HG03175 (cell line): Measurements from ENCODE around the gene TBC1D30.
A peak's percentile ranks its signal among the peaks of the same experiment; 100 is the strongest.
"Not testable (repeated sequence)": the region's sequence is repeated elsewhere in the genome, so short reads cannot be mapped to it uniquely, and the experiment has no call there.

Experiments used
- ATAC-seq: cut with Tn5 transposase; IDR thresholded peaks from one replicate; pipeline ENCODE4 v1.9.1; 2021; ENCODE audit warnings: mild to moderate bottlenecking, moderate library complexity; ENCODE audit not compliant: unreplicated experiment

The TBC1D30 gene

GRCh38 chr12:64848409-64848808, 24.0 kb downstream of the TBC1D30 start:
- not testable (repeated sequence) for ATAC-seq

- ATAC-seq = no peak
These were observed 34.6 kb downstream of the TBC1D30 start for GRCh38 chr12:64858882-64859605.

GRCh38 chr12:64860446-64860998, 36.1 kb downstream of the TBC1D30 start:
- no peak for ATAC-seq

GRCh38 chr12:64864319-64864718, 39.9 kb downstream of the TBC1D30 start:
- ATAC-seq = no peak

- no peak for ATAC-seq
These were observed 50.7 kb downstream of the TBC1D30 start for GRCh38 chr12:64875186-64875585.

- no peak for ATAC-seq
These were observed 52.1 kb downstream of the TBC1D30 start for GRCh38 chr12:64876388-64877071.

GRCh38 chr12:64877363-64878004, 53.0 kb downstream of the TBC1D30 start:
- peak; percentile 62 for ATAC-seq

- ATAC-seq = no peak
These were observed 58.2 kb downstream of the TBC1D30 start for GRCh38 chr12:64882687-64883086.

- ATAC-seq = no peak
These were observed 59.1 kb downstream of the TBC1D30 start for GRCh38 chr12:64883264-64884163.

- ATAC-seq = no peak
These were observed 59.7 kb downstream of the TBC1D30 start for GRCh38 chr12:64884164-64884542.

GRCh38 chr12:64884728-64885127, 60.3 kb downstream of the TBC1D30 start:
- no peak for ATAC-seq

- ATAC-seq = no peak
These were observed 65.2 kb downstream of the TBC1D30 start for GRCh38 chr12:64889434-64890216.

GRCh38 chr12:64890873-64891468, 66.5 kb downstream of the TBC1D30 start:
- ATAC-seq = no peak

GRCh38 chr12:64891629-64892028, 67.2 kb downstream of the TBC1D30 start:
- no peak for ATAC-seq

- no peak for ATAC-seq
These were observed 68.1 kb downstream of the TBC1D30 start for GRCh38 chr12:64892561-64892960.

- ATAC-seq = no peak
These were observed 69.5 kb downstream of the TBC1D30 start for GRCh38 chr12:64893961-64894360.

- no peak for ATAC-seq
These were observed 70.5 kb downstream of the TBC1D30 start for GRCh38 chr12:64894827-64895475.

GRCh38 chr12:64895526-64895925, 71.1 kb downstream of the TBC1D30 start:
- ATAC-seq = no peak

GRCh38 chr12:64900540-64900939, 76.1 kb downstream of the TBC1D30 start:
- no peak for ATAC-seq
